Bronchial smooth muscle cell (primary cell): Measurements from ENCODE around the gene YY1. TPM values are rescaled to one million over a fixed set of nuclear protein-coding genes. Genes with fewer than 3 reads are reported as not detected.

Source experiments
- total RNA-seq: library from RNA; depleted of rRNA; stranded (reverse); fragments of >200 nt; gene quantifications from 2 replicates; pipeline ENCODE4 v1.2.1, GENCODE V29; 2014

YY1 gene
- 29.6 and 34.8 TPM in 2 replicates for total RNA-seq

GRCh38 chr14:100238419-100239210, at the start of gene YY1:
Gene YY1, plus strand, starts transcription at chr14:100239144. Its CDS starts 101 bp downstream, at chr14:100239245.

GRCh38 chr14:100306101-100306997, 67.4 kb downstream of the YY1 start, which contains the start of gene SLC25A29:
Gene SLC25A29, minus strand, starts transcription at chr14:100306444. Its CDS starts 212 bp downstream, at chr14:100306232.

GRCh38 chr14:100323121-100323941, 84.4 kb downstream of the YY1 start, which contains the start of gene SLC25A47:
Gene SLC25A47, plus strand, starts transcription at chr14:100323339. Its CDS starts 76 bp downstream, at chr14:100323415.

Other genes starting within 250 kb of the YY1 start
- gene EVL, start 173.7 kb upstream of the YY1 start, total RNA-seq: 18.0 and 21.0 TPM in 2 replicates
- gene DEGS2, start 79.5 kb upstream of the YY1 start, total RNA-seq: 0.16 and 0.26 TPM in 2 replicates
- 17.7 and 24.5 TPM in 2 replicates for gene SLC25A29, start 67.3 kb downstream of the YY1 start, total RNA-seq
- not detected in 2 replicates for gene SLC25A47, start 84.2 kb downstream of the YY1 start, total RNA-seq
- 16.2 and 18.1 TPM in 2 replicates for gene WDR25, start 137.3 kb downstream of the YY1 start, total RNA-seq